IMR-90 (cell line): Measurements from ENCODE around the gene NLRP3.

Source experiments
- BHLHE40 ChIP-seq: fragments of 150-350 bp; IDR thresholded peaks from 2 replicates; pipeline ENCODE4 v1.6.1; 2016; ENCODE audit warnings: mild to moderate bottlenecking, low read depth, low read length
- CEBPB ChIP-seq: IDR thresholded peaks from 2 replicates; pipeline ENCODE4 v1.6.1; 2012; ENCODE audit warnings: low read depth, low read length, improper control_type of control experiment
- CHD1 ChIP-seq: IDR thresholded peaks from 2 replicates; pipeline ENCODE4 v1.6.1; 2012; ENCODE audit warnings: low read depth, low read length, improper control_type of control experiment
- CTCF ChIP-seq: conservative IDR thresholded peaks from 2 replicates; pipeline ENCODE4 v1.5.1; 2012; ENCODE audit warnings: mild to moderate bottlenecking, low read depth, low read length, improper control_type of control experiment
- MAFK ChIP-seq: IDR thresholded peaks from 2 replicates; pipeline ENCODE4 v1.6.1; 2012; ENCODE audit warnings: low read depth, low read length, improper control_type of control experiment
- MAZ ChIP-seq: IDR thresholded peaks from 2 replicates; pipeline ENCODE4 v1.6.1; 2012; ENCODE audit warnings: low read depth, mild to moderate bottlenecking, low read length, improper control_type of control experiment, moderate library complexity, borderline replicate concordance
- POLR2A ChIP-seq: IDR thresholded peaks from 2 replicates; pipeline ENCODE4 v1.6.1; 2012; ENCODE audit warnings: mild to moderate bottlenecking, low read depth, low read length
- SMC3 ChIP-seq: fragments of 150-350 bp; IDR thresholded peaks from 2 replicates; pipeline ENCODE4 v1.6.1; 2016; ENCODE audit warnings: low read depth, mild to moderate bottlenecking, antibody characterized with exemption, low read length, moderate library complexity

- TF ChIP-seq CTCF (no peak), SMC3 (no peak), CHD1 (no peak), POLR2A (no peak), MAZ (no peak), MAFK (no peak), CEBPB (no peak), BHLHE40 (no peak)
These were observed 5.1 kb downstream of the NLRP3 start for GRCh38 chr1:247421074-247421473.
